ENCODE results near the gene CIB4. TPM values are rescaled to one million over a fixed set of nuclear protein-coding genes. Genes with fewer than 3 reads are reported as not detected.

CIB4 gene
- total RNA-seq, 4 donors from 2014 or later = 0.45 to 0.94 TPM; not detected in 2

GRCh38 chr2:26646986-26647672 lies 6.0 kb upstream of the CIB4 start:
- no peak overlapping the region for H3K4me3 ChIP-seq (replicated peaks in 1 of 3)
- intact Hi-C loops (cut with DNase I) = no loop called here
- DNase-seq = no peak
- H3K36me3 ChIP-seq = no peaks in the 10 kb centered on the region
- 88 to 91% methylated on average over 4 to 5 of the region's 6 CpGs for WGBS, 2 donors
- H3K9me3 ChIP-seq = no peaks in the 10 kb centered on the region
- H3K27ac ChIP-seq = no peak overlapping the region
- H3K4me1 ChIP-seq = peaks cover 23 to 26% of the 10 kb centered on the region in 2 donors
- TF ChIP-seq POLR2A (IDR thresholded peaks at IDR 0.05) (no peak), CTCF (IDR thresholded peaks at IDR 0.05) (no peak)
- H3K27me3 ChIP-seq = no peaks in the 10 kb centered on the region

- no peak overlapping the region for H3K27ac ChIP-seq
- H3K9me3 ChIP-seq = no peaks in the 10 kb centered on the region
- H3K27me3 ChIP-seq = no peaks in the 10 kb centered on the region
- TF ChIP-seq POLR2A (IDR thresholded peaks at IDR 0.05) (no peak), CTCF (IDR thresholded peaks at IDR 0.05) (no peak)
- H3K36me3 ChIP-seq = no peaks in the 10 kb centered on the region
- no peak overlapping the region for H3K4me3 ChIP-seq (replicated peaks in 1 of 3)
- 92% methylated on average over 10 of the region's 10 CpGs for WGBS, 2 donors
- intact Hi-C loops (cut with DNase I) = no loop called here
- peaks cover 20 to 23% of the 10 kb centered on the region in 2 donors for H3K4me1 ChIP-seq
- no peak for DNase-seq
Measured at GRCh38 chr2:26645762-26646161, 4.6 kb upstream of the CIB4 start.

DNA sequence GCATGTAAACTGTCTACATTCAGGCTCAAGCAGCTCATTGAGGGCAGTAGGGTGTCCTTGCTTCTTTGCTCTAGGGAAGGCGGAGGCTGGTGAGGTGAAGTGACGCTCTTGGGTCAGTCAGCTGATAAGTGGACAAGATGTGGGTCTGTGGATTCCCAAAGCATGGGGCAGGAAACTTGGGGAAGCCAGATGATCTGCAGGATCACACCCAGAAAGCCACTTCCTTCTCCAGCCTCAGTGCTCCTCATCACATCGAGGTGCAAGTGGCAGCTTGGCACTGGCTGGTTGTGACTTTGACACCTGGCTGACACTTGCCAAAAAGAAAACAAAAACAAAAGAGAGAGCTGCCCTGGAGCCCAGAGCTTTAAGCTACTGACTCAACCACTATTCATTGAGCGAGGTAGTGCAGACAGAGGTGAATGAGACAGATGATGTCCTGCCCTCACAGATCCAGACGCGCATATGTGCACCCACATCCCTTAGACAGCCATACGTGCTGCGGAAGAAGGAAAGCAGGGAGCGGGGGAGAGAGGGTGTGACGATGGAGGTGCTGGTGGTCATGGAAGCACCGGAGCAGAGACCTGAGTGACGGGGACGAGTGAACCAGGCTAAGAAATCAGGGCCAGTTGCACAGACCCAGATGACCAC lies 3.1 kb upstream of the CIB4 start:
- TF ChIP-seq CTCF (IDR thresholded peaks at IDR 0.05) = no peak
- TF ChIP-seq POLR2A (IDR thresholded peaks at IDR 0.05) = no peak
- Histone ChIP-seq H3K27me3 (no peaks in the 10 kb centered on the region), H3K36me3 (no peaks in the 10 kb centered on the region), H3K4me1 (peaks cover 29 to 32% of the 10 kb centered on the region in 2 donors), H3K27ac (no peak overlapping the region), H3K9me3 (no peaks in the 10 kb centered on the region), H3K4me3 (replicated peaks in 1 of 3) (no peak overlapping the region)
- no peak for DNase-seq
- 80 to 85% methylated on average over 13 of the region's 13 CpGs for WGBS, 2 donors
- intact Hi-C loops (cut with DNase I) = no loop called here

DNA sequence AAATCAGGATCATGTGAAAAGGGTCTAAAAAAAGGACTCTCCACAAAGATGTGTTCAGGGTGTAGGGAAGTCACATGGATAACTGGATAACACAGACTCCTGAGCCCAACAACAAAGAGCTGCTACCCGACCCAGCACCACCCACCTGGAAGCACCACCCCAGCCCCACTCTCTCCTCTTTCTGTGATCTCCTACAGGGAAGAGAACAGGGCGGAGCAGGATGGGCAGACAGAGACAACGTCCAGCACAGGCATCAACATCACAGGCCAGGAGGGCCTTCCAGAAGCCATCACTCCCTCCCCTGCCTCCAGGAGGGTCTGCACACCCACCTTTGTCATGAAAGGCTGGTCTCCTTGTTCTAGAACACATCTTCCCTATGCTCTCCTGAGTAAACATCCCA lies 1.3 kb upstream of the CIB4 start:
- Histone ChIP-seq H3K36me3 (no peaks in the 10 kb centered on the region), H3K4me3 (replicated peaks in 1 of 3) (no peak overlapping the region), H3K27ac (peak overlapping the region in 2 of 3 donors; percentile 79 to 83), H3K4me1 (peaks cover 44 to 47% of the 10 kb centered on the region in 2 donors), H3K27me3 (no peaks in the 10 kb centered on the region), H3K9me3 (no peaks in the 10 kb centered on the region)
- intact Hi-C loops (cut with DNase I) = no loop called here
- DNase-seq = no peak
- 73 to 83% methylated on average over 3 of the region's 3 CpGs for WGBS, 2 donors
- no peak for TF ChIP-seq POLR2A (IDR thresholded peaks at IDR 0.05)
- no peak for TF ChIP-seq CTCF (IDR thresholded peaks at IDR 0.05)

GRCh38 chr2:26640331-26640745 lies 828 bp downstream of the CIB4 start:
- intact Hi-C loops (cut with DNase I) = no loop called here
- 47 to 52% methylated on average over 7 to 8 of the region's 8 CpGs for WGBS, 2 donors
- no peak overlapping the region for H3K4me3 ChIP-seq (replicated peaks in 1 of 3)

More at GRCh38 chr2:26640331-26640745, 828 bp downstream of the CIB4 start:
- peak overlapping the region; percentile 74 to 91 (median 83) for H3K27ac ChIP-seq
- H3K27me3 ChIP-seq = no peaks in the 10 kb centered on the region
- H3K36me3 ChIP-seq = no peaks in the 10 kb centered on the region
- no peaks in the 10 kb centered on the region for H3K9me3 ChIP-seq
- TF ChIP-seq POLR2A (IDR thresholded peaks at IDR 0.05) (peak in 1 of 2 donors; percentile 12), CTCF (IDR thresholded peaks at IDR 0.05) (no peak)
- DNase-seq = peak; percentile 40 to 55
- H3K4me1 ChIP-seq = peaks cover 46 to 63% of the 10 kb centered on the region in 2 donors
